GM12878 (cell line): ENCODE data around the gene TPP2. TPM values are rescaled to one million over a fixed set of nuclear protein-coding genes. Genes with fewer than 3 reads are reported as not detected.

ENCODE experiments used
- ATAC-seq: fragments of 200-7000 bp; cut with Tn5 transposase; 3 replicates; pipeline ENCODE4 v1.9.1; 2020; ENCODE audit warnings: mild to moderate bottlenecking, moderate library complexity
- BruUV-seq: library from RNA; stranded (reverse); fragments of 400-500 nt; replicated peaks from 2 replicates; lab custom pipeline; 2021; lab: Mats Ljungman, UMichigan
- CTCF ChIA-PET: fragments of 300-600 bp; sonication (Branson Sonifier 250); formaldehyde crosslinking; extraction: SDS; loops from one replicate; lab custom pipeline; 2021; ENCODE audit warnings: inconsistent platforms; lab: Yijun Ruan, JAX
- POLR2A ChIA-PET: fragments of 350-600 bp; formaldehyde crosslinking; extraction: SDS; loops from one replicate; lab custom pipeline; 2021; ENCODE audit warnings: inconsistent platforms; lab: Charles Lee
- RAD21 ChIA-PET: fragments of 300-600 bp; sonication (Branson Sonifier 250); formaldehyde crosslinking; loops from one replicate; lab custom pipeline; 2023; ENCODE audit warnings: antibody characterized with exemption; ENCODE audit not compliant: unreplicated experiment; lab: Charles Lee
- SMC1A ChIA-PET: fragments of 300-600 bp; sonication (Branson Sonifier 250); formaldehyde crosslinking; loops from one replicate; lab custom pipeline; 2023; ENCODE audit not compliant: unreplicated experiment, uncharacterized antibody; lab: Charles Lee
- DNase-seq: peaks from one replicate; pipeline ENCODE4 v3.0.0-alpha.2; 2011; ENCODE audit warnings: low read depth, low spot score
- FAIRE-seq: peaks from 3 replicates; lab custom pipeline; 2011; peaks lifted over from hg19 to GRCh38; lab: Jason Lieb, UNC
- H2AFZ ChIP-seq: 2 replicates; pipeline ENCODE4 v1.6.0; 2011; ENCODE audit warnings: low read depth, low read length, control low read depth; ENCODE audit not compliant: control insufficient read depth
- H3K27ac ChIP-seq: 2 replicates; pipeline ENCODE4 v1.5.1; 2011; ENCODE audit warnings: control low read depth; ENCODE audit not compliant: control insufficient read depth, insufficient read depth
- H3K27me3 ChIP-seq, 2 experiments: replicated peaks in 1 of 2; 2 replicates each; pipeline versions ENCODE4 v1.6.0 to v1.6.1; 2011; ENCODE audit warnings: low read length in 1 of 2; ENCODE audit not compliant: control insufficient read depth in 2 of 2, insufficient read depth in 2 of 2
- H3K36me3 ChIP-seq, 2 experiments: 2 replicates each; pipeline ENCODE4 v1.5.1; 2011; ENCODE audit warnings: low read length in 1 of 2; ENCODE audit not compliant: control insufficient read depth in 2 of 2, insufficient read depth in 2 of 2
- H3K4me1 ChIP-seq: 2 replicates; pipeline ENCODE4 v1.6.1; 2011; ENCODE audit warnings: mild to moderate bottlenecking, low read length, moderate library complexity, mixed read lengths; ENCODE audit not compliant: control insufficient read depth, insufficient read depth
- H3K4me2 ChIP-seq: 2 replicates; pipeline ENCODE4 v1.6.0; 2011; ENCODE audit warnings: control low read depth; ENCODE audit not compliant: control insufficient read depth, insufficient read depth
- H3K4me3 ChIP-seq: fragments of 200-600 bp; sonication (generic); 2 replicates; pipeline ENCODE4 v1.5.1; 2016
- H3K79me2 ChIP-seq: 2 replicates; pipeline ENCODE4 v1.6.0; 2011; ENCODE audit warnings: low read length; ENCODE audit not compliant: control insufficient read depth, insufficient read depth
- H3K9ac ChIP-seq: 2 replicates; pipeline ENCODE4 v1.8.0; 2011; ENCODE audit warnings: low read length, control low read depth, mixed read lengths; ENCODE audit not compliant: control insufficient read depth, insufficient read depth
- H3K9me3 ChIP-seq: replicated peaks from 3 replicates; pipeline ENCODE4 v1.5.1; 2011; ENCODE audit warnings: mild to moderate bottlenecking, low read length; ENCODE audit not compliant: control insufficient read depth, insufficient read depth
- H4K20me1 ChIP-seq: 2 replicates; pipeline ENCODE4 v1.6.0; 2011; ENCODE audit not compliant: control insufficient read depth, insufficient read depth
- ESRRA ChIP-seq: IDR thresholded peaks from 2 replicates; pipeline ENCODE4 v1.6.1; 2012; ENCODE audit warnings: mild to moderate bottlenecking, low read length, improper control_type of control experiment
- KAT2A ChIP-seq: conservative IDR thresholded peaks from 2 replicates; pipeline ENCODE4 v1.6.1; 2011; ENCODE audit warnings: low read depth, low read length; ENCODE audit not compliant: control insufficient read depth
- MEF2A ChIP-seq: IDR thresholded peaks from 2 replicates; pipeline ENCODE4 v1.6.1; 2011; ENCODE audit warnings: low read depth, mild to moderate bottlenecking, low read length, moderate library complexity; ENCODE audit not compliant: insufficient read depth
- MYB ChIP-seq: fragments of 150-350 bp; IDR thresholded peaks from 2 replicates; pipeline ENCODE4 v1.6.1; 2014; ENCODE audit warnings: mild to moderate bottlenecking, low read depth, low read length, borderline replicate concordance
- NFYB ChIP-seq: IDR thresholded peaks from 2 replicates; pipeline ENCODE4 v1.6.1; 2011; ENCODE audit warnings: low read depth, mild to moderate bottlenecking, low read length, improper control_type of control experiment, moderate library complexity; ENCODE audit not compliant: insufficient read depth
- NR2F1 ChIP-seq: fragments of 450-650 bp; conservative IDR thresholded peaks from 2 replicates; pipeline ENCODE4 v1.6.1; 2017; ENCODE audit warnings: mild to moderate bottlenecking
- RELA ChIP-seq: fragments of 450-650 bp; IDR thresholded peaks from 2 replicates; pipeline ENCODE4 v1.8.0; 2014; ENCODE audit warnings: borderline replicate concordance; ENCODE audit not compliant: partially characterized antibody
- SMAD5 ChIP-seq: IDR thresholded peaks from 2 replicates; pipeline ENCODE4 v1.6.1; 2016; ENCODE audit warnings: antibody characterized with exemption, low read depth
- TARDBP ChIP-seq: IDR thresholded peaks from 2 replicates; pipeline ENCODE4 v1.6.1; 2016; ENCODE audit warnings: borderline replicate concordance
- TBL1XR1 ChIP-seq: IDR thresholded peaks from 2 replicates; pipeline ENCODE4 v1.6.1; 2012; ENCODE audit warnings: low read depth, low read length, improper control_type of control experiment
- ZNF207 ChIP-seq: fragments of 450-650 bp; IDR thresholded peaks from 2 replicates; pipeline ENCODE4 v1.6.1; 2014; ENCODE audit warnings: antibody characterized with exemption, mild to moderate bottlenecking, borderline replicate concordance
- ZNF384 ChIP-seq: IDR thresholded peaks from 2 replicates; pipeline ENCODE4 v1.6.1; 2012; ENCODE audit warnings: low read depth, mild to moderate bottlenecking, low read length, improper control_type of control experiment, borderline replicate concordance
- WGBS: methylation state at CpG from one replicate; pipeline ENCODE4 v1.1.6; 2016; ENCODE audit warnings: low lambda C conversion rate; ENCODE audit not compliant: insufficient replicate concordance, insufficient coverage; ENCODE audit errors: missing lambda C conversion rate; 5-methylcytosine and 5-hydroxymethylcytosine counted together
- in situ Hi-C: fragments of 300-500 bp; cut with MboI; formaldehyde crosslinking; loops from 9 replicates; pipeline ENCODE4 v1.14.3; 2018; ENCODE audit warnings: mixed read lengths
- intact Hi-C: fragments of 100-400 bp; cut with micrococcal nuclease; formaldehyde crosslinking; loops from one replicate; pipeline ENCODE4 v1.14.2; 2022; ENCODE audit not compliant: unreplicated experiment
- polyA plus RNA-seq, 11 experiments: library from polyadenylated mRNA; depleted of rRNA in 4 of 11; unstranded in 6 of 11; stranded (reverse) in 5 of 11; fragments of >200 nt; fragmentation: Nextera tagmentation in 4 of 11; fragmentation: Illumina TruSeq in 1 of 11; extraction: Ambion mirVana in 4 of 11; extraction: Trizol in 1 of 11; gene quantifications; 1 replicate in 1 of 11; 2 replicates in 10 of 11; pipeline versions ENCODE4 v1.2.1 to v1.2.3, GENCODE V29; 2011 to 2016; ENCODE audit warnings: inconsistent platforms in 2 of 11, missing spikeins in 2 of 11, low read depth in 1 of 11
- total RNA-seq, 4 experiments: library from RNA; depleted of rRNA in 3 of 4; stranded (reverse); fragments of >200 nt in 3 of 4; fragmentation: Illumina TruSeq in 1 of 4; extraction: Trizol in 1 of 4; gene quantifications; 2 replicates each; pipeline versions ENCODE4 v1.2.1 to v1.2.3, GENCODE V29; 2013 to 2021
- TF ChIP-seq, protein P1 (sequence below): fragments of 450-650 bp; IDR thresholded peaks from 2 replicates; pipeline ENCODE4 v1.6.1; 2018; ENCODE audit warnings: mild to moderate bottlenecking, low read depth, moderate library complexity; ENCODE audit not compliant: partially characterized antibody
- TF ChIP-seq, protein P2 (sequence below): IDR thresholded peaks from 2 replicates; pipeline ENCODE4 v1.6.1; 2011; ENCODE audit warnings: borderline replicate concordance, low read depth, mild to moderate bottlenecking, moderate library complexity, low read length; ENCODE audit not compliant: insufficient read depth, poor library complexity, severe bottlenecking
- TF ChIP-seq, protein P3 (sequence below): fragments of 450-650 bp; formaldehyde crosslinking; IDR thresholded peaks from 2 replicates; pipeline ENCODE4 v1.4.0; 2022; ENCODE audit warnings: mild to moderate bottlenecking, moderate library complexity
- TF ChIP-seq, protein P4 (sequence below): fragments of 450-650 bp; IDR thresholded peaks from 2 replicates; pipeline ENCODE4 v1.6.1; 2017; ENCODE audit warnings: low read depth, mild to moderate bottlenecking, moderate library complexity

Gene TPP2
- total and polyA plus RNA-seq, 10 of the 15 experiments (the other 5 are each of a cell fraction or from before 2014, with no cell fraction given), result 18.4 to 82.3 (median 55.4) TPM

DNA sequence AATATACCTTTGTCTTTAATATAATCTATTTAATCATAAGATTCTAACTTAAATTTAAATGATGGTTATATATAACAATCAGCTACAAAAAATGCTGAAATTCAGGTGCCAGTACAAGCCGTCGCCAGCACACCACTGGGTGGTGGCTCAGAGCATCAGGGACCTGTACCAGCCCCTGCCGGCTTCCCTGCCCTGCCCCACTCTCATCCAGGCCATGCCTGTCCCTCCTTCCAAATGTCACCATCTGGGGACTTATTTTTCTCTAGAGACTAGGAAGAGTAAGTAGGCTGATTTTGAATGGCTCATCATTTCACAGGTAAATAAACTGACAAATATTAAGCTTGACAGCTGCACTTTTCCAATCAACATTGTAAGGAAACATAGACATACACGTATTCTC is 96.5 kb downstream of the TPP2 start:
- DNase-seq, result no peak
- TF ChIP-seq ZNF384, result no peak
- no peak for TF ChIP-seq MEF2A
- no peak for TF ChIP-seq KAT2A
- no peak for TF ChIP-seq NR2F1
- TF ChIP-seq, protein P1, sequence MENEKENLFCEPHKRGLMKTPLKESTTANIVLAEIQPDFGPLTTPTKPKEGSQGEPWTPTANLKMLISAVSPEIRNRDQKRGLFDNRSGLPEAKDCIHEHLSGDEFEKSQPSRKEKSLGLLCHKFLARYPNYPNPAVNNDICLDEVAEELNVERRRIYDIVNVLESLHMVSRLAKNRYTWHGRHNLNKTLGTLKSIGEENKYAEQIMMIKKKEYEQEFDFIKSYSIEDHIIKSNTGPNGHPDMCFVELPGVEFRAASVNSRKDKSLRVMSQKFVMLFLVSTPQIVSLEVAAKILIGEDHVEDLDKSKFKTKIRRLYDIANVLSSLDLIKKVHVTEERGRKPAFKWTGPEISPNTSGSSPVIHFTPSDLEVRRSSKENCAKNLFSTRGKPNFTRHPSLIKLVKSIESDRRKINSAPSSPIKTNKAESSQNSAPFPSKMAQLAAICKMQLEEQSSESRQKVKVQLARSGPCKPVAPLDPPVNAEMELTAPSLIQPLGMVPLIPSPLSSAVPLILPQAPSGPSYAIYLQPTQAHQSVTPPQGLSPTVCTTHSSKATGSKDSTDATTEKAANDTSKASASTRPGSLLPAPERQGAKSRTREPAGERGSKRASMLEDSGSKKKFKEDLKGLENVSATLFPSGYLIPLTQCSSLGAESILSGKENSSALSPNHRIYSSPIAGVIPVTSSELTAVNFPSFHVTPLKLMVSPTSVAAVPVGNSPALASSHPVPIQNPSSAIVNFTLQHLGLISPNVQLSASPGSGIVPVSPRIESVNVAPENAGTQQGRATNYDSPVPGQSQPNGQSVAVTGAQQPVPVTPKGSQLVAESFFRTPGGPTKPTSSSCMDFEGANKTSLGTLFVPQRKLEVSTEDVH, result no peak
- TF ChIP-seq, protein P2, sequence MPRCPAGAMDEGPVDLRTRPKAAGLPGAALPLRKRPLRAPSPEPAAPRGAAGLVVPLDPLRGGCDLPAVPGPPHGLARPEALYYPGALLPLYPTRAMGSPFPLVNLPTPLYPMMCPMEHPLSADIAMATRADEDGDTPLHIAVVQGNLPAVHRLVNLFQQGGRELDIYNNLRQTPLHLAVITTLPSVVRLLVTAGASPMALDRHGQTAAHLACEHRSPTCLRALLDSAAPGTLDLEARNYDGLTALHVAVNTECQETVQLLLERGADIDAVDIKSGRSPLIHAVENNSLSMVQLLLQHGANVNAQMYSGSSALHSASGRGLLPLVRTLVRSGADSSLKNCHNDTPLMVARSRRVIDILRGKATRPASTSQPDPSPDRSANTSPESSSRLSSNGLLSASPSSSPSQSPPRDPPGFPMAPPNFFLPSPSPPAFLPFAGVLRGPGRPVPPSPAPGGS, result no peak
- no peak for TF ChIP-seq RELA
- TF ChIP-seq ESRRA, result no peak
- no peak for TF ChIP-seq TBL1XR1
- TF ChIP-seq, protein P3, sequence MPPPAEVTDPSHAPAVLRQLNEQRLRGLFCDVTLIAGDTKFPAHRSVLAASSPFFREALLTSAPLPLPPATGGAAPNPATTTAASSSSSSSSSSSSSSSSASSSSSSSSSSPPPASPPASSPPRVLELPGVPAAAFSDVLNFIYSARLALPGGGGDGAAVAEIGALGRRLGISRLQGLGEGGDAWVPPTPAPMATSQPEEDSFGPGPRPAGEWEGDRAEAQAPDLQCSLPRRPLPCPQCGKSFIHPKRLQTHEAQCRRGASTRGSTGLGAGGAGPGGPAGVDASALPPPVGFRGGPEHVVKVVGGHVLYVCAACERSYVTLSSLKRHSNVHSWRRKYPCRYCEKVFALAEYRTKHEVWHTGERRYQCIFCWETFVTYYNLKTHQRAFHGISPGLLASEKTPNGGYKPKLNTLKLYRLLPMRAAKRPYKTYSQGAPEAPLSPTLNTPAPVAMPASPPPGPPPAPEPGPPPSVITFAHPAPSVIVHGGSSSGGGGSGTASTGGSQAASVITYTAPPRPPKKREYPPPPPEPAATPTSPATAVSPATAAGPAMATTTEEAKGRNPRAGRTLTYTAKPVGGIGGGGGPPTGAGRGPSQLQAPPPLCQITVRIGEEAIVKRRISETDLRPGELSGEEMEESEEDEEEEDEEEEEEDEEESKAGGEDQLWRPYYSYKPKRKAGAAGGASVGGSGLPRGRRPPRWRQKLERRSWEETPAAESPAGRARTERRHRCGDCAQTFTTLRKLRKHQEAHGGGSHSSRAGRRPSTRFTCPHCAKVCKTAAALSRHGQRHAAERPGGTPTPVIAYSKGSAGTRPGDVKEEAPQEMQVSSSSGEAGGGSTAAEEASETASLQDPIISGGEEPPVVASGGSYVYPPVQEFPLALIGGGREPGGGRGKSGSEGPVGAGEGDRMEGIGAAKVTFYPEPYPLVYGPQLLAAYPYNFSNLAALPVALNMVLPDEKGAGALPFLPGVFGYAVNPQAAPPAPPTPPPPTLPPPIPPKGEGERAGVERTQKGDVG (CRISPR knock-in tag), result no peak
- no peak for TF ChIP-seq MYB
- TF ChIP-seq TARDBP, result no peak
- TF ChIP-seq NFYB, result no peak
- no peak for TF ChIP-seq SMAD5
- no peak for TF ChIP-seq ZNF207
- TF ChIP-seq, protein P4, sequence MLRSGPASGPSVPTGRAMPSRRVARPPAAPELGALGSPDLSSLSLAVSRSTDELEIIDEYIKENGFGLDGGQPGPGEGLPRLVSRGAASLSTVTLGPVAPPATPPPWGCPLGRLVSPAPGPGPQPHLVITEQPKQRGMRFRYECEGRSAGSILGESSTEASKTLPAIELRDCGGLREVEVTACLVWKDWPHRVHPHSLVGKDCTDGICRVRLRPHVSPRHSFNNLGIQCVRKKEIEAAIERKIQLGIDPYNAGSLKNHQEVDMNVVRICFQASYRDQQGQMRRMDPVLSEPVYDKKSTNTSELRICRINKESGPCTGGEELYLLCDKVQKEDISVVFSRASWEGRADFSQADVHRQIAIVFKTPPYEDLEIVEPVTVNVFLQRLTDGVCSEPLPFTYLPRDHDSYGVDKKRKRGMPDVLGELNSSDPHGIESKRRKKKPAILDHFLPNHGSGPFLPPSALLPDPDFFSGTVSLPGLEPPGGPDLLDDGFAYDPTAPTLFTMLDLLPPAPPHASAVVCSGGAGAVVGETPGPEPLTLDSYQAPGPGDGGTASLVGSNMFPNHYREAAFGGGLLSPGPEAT, result no peak

More for the DNA sequence above, 96.5 kb downstream of the TPP2 start:
- H3K27me3 ChIP-seq, result peaks cover 0 to 6% of the 10 kb centered on the region in 2 experiments; a peak in 3 of 4 replicates
- no peaks in the 10 kb centered on the region for H3K79me2 ChIP-seq
- RAD21 ChIA-PET, result no interaction called here
- H3K4me2 ChIP-seq, result no peak overlapping the region
- H4K20me1 ChIP-seq, result no peaks in the 10 kb centered on the region
- H3K4me3 ChIP-seq, result no peak overlapping the region
- POLR2A ChIA-PET, result no interaction called here
- H2AFZ ChIP-seq, result no peak overlapping the region
- H3K4me1 ChIP-seq, result no peaks in the 10 kb centered on the region
- no TSS peak for BruUV-seq
- H3K9me3 ChIP-seq, result no peaks in the 10 kb centered on the region
- WGBS, result 44% methylated on average over 4 of the region's 4 CpGs
- FAIRE-seq, result no peak
- in situ Hi-C loops, result no loop called here
- intact Hi-C loops, result no loop called here
- SMC1A ChIA-PET, result interaction anchor here (0.6 kb wide), 1 partner anchor 11 kb away, joined by 3 read pairs; no protein-coding TSS in a partner anchor
- H3K9ac ChIP-seq, result no peak overlapping the region
- no peak for ATAC-seq
- H3K27ac ChIP-seq, result no peak overlapping the region
- CTCF ChIA-PET, result interaction anchor here (1.1 kb wide), 1 partner anchor 22 kb away, joined by 3 read pairs; no protein-coding TSS in a partner anchor
- no peaks in the 10 kb centered on the region for H3K36me3 ChIP-seq
